GM12875 (cell line): ENCODE data around the gene PCK2.

Experiments used
- H3K4me3 ChIP-seq: one replicate; pipeline ENCODE4 v1.5.1; 2011; ENCODE audit warnings: low read depth, low read length, control low read depth
- CTCF ChIP-seq: IDR thresholded peaks from 2 replicates; pipeline ENCODE4 v1.5.1; 2011; ENCODE audit warnings: low read depth, mild to moderate bottlenecking, control low read depth, inconsistent platforms, low read length, moderate library complexity, borderline replicate concordance; ENCODE audit not compliant: insufficient read depth

The PCK2 gene

GRCh38 chr14:24110060-24110459 lies 15.9 kb downstream of the PCK2 start:
- TF ChIP-seq CTCF: no peak

GRCh38 chr14:24110523-24110922 lies 16.4 kb downstream of the PCK2 start:
- no peak overlapping the region for H3K4me3 ChIP-seq
- no peak for TF ChIP-seq CTCF

More at GRCh38 chr14:24110060-24110459, 15.9 kb downstream of the PCK2 start:
- H3K4me3 ChIP-seq: no peak overlapping the region

- TF ChIP-seq CTCF: no peak
These were observed 19.3 kb downstream of the PCK2 start for GRCh38 chr14:24113379-24113800.

GRCh38 chr14:24113801-24114531 lies 19.9 kb downstream of the PCK2 start:
- TF ChIP-seq CTCF: no peak
- H3K4me3 ChIP-seq: peak overlapping the region; percentile 56

More at GRCh38 chr14:24113379-24113800, 19.3 kb downstream of the PCK2 start:
- peak overlapping the region; percentile 56 for H3K4me3 ChIP-seq

- H3K4me3 ChIP-seq: peak within 1 kb of the TSS; percentile 58
- no peak for TF ChIP-seq CTCF
These were observed 20.7 kb downstream of the PCK2 start, which contains the start of the genes DCAF11 and NRL for GRCh38 chr14:24114532-24115421. DCAF11 (plus strand) TSS chr14:24114777; CDS start chr14:24115595, 818 bp downstream. NRL (minus strand) TSS chr14:24114949; CDS start chr14:24082848, 32,101 bp downstream.

GRCh38 chr14:24115422-24116127 lies 21.5 kb downstream of the PCK2 start:
- TF ChIP-seq CTCF: no peak
- H3K4me3 ChIP-seq: peak overlapping the region; percentile 46
